K562 (cell line): Measurements from ENCODE around the gene GPR142. TPM values are rescaled to one million over a fixed set of nuclear protein-coding genes. Genes with fewer than 3 reads are reported as not detected.

ENCODE experiments used
- ATAC-seq: fragments of 200-7000 bp; cut with Tn5 transposase; 3 replicates; pipeline ENCODE4 v1.9.1; 2020; ENCODE audit warnings: moderate library complexity
- BruUV-seq: library from RNA; stranded (reverse); fragments of 400-500 nt; replicated peaks from 2 replicates; lab custom pipeline; 2021; lab: Mats Ljungman, UMichigan
- CTCF ChIA-PET: fragments of 300-600 bp; formaldehyde crosslinking; extraction: SDS; loops from one replicate; lab custom pipeline; 2021; ENCODE audit warnings: low intra/inter-chr PET ratio; lab: Yijun Ruan, JAX
- POLR2A ChIA-PET: fragments of 300-600, 350-650 bp; sonication (Branson Sonifier 250); formaldehyde crosslinking; extraction: SDS; loops from one replicate; lab custom pipeline; 2021; ENCODE audit warnings: antibody characterized with exemption, inconsistent platforms; lab: Yijun Ruan, JAX
- DNase-seq, 4 experiments: peaks; one replicate each; pipeline versions ENCODE4 v3.0.0 to v3.0.0-alpha.2; 2011 to 2018; ENCODE audit warnings: low spot score in 3 of 4, mixed read lengths in 3 of 4; ENCODE audit errors: extremely low read depth in 1 of 4
- FAIRE-seq: peaks from 2 replicates; lab custom pipeline; 2011; peaks lifted over from hg19 to GRCh38; lab: Jason Lieb, UNC
- H2AFZ ChIP-seq: 2 replicates; pipeline ENCODE4 v1.6.0; 2011; ENCODE audit warnings: low read depth, low read length, control low read depth, inconsistent platforms
- H3K27ac ChIP-seq: fragments of 200-600 bp; 3 replicates; pipeline ENCODE4 v1.8.0; 2011; ENCODE audit warnings: low read depth, mild to moderate bottlenecking, control low read depth, inconsistent platforms, low read length, moderate library complexity, mixed read lengths; ENCODE audit errors: extremely low read depth
- H3K27me3 ChIP-seq, 2 experiments: fragments of 300-600 bp in 1 of 2; 2 replicates in 1 of 2; 3 replicates in 1 of 2; pipeline versions ENCODE4 v1.6.0 to v1.8.0; 2011; ENCODE audit warnings: inconsistent platforms in 2 of 2, low read length in 2 of 2, mild to moderate bottlenecking in 1 of 2, mixed read lengths in 1 of 2, moderate library complexity in 1 of 2; ENCODE audit not compliant: control insufficient read depth in 2 of 2, insufficient read depth in 2 of 2
- H3K36me3 ChIP-seq: fragments of 300-600 bp; 3 replicates; pipeline ENCODE4 v1.8.0; 2011; ENCODE audit warnings: mild to moderate bottlenecking, low read length, inconsistent platforms; ENCODE audit not compliant: control insufficient read depth, insufficient read depth
- H3K4me1 ChIP-seq, 2 experiments: fragments of 200-600 bp in 1 of 2; replicated peaks in 1 of 2; 2 replicates in 1 of 2; 3 replicates in 1 of 2; pipeline versions ENCODE4 v1.5.1 to v1.8.0; 2011; ENCODE audit warnings: inconsistent platforms in 2 of 2, low read length in 2 of 2, mild to moderate bottlenecking in 1 of 2, mixed read lengths in 1 of 2, moderate library complexity in 1 of 2; ENCODE audit not compliant: control insufficient read depth in 2 of 2, insufficient read depth in 2 of 2
- H3K4me2 ChIP-seq: 2 replicates; pipeline ENCODE4 v1.6.1; 2011; ENCODE audit warnings: low read length, control low read depth, inconsistent platforms, mixed read lengths; ENCODE audit not compliant: insufficient read depth
- H3K4me3 ChIP-seq: fragments of 200-600 bp; sonication (generic), shearing (Covaris generic); 2 replicates; pipeline ENCODE4 v1.5.1; 2016; ENCODE audit warnings: control low read depth, inconsistent platforms
- H3K79me2 ChIP-seq: fragments of 200-600 bp; 3 replicates; pipeline ENCODE4 v1.8.0; 2011; ENCODE audit warnings: low read length, inconsistent platforms; ENCODE audit not compliant: control insufficient read depth, insufficient read depth
- H3K9ac ChIP-seq, 2 experiments: 2 replicates each; pipeline versions ENCODE4 v1.6.0 to v1.6.1; 2011; ENCODE audit warnings: low read depth in 2 of 2, low read length in 2 of 2, control low read depth in 1 of 2, inconsistent platforms in 1 of 2, mild to moderate bottlenecking in 1 of 2, mixed read lengths in 1 of 2; ENCODE audit not compliant: insufficient read depth in 1 of 2
- H3K9me1 ChIP-seq: one replicate; pipeline ENCODE4 v1.6.0; 2011; ENCODE audit warnings: inconsistent platforms, mild to moderate bottlenecking, low read length, moderate library complexity; ENCODE audit not compliant: control insufficient read depth, insufficient read depth
- H3K9me3 ChIP-seq: replicated peaks from 2 replicates; pipeline ENCODE4 v1.5.1; 2011; ENCODE audit warnings: low read depth, low read length, inconsistent platforms; ENCODE audit not compliant: control insufficient read depth, insufficient read depth
- H4K20me1 ChIP-seq: replicated peaks from 2 replicates; pipeline ENCODE4 v1.6.1; 2011; ENCODE audit warnings: low read length, inconsistent platforms, mixed read lengths; ENCODE audit not compliant: control insufficient read depth, insufficient read depth
- ARHGAP35 ChIP-seq: fragments of 450-650 bp; IDR thresholded peaks from 2 replicates; pipeline ENCODE4 v1.6.1; 2018; ENCODE audit not compliant: partially characterized antibody
- CREM ChIP-seq: IDR thresholded peaks from 2 replicates; pipeline ENCODE4 v1.6.1; 2014; ENCODE audit warnings: antibody characterized with exemption, low read depth
- ETS2 ChIP-seq: IDR thresholded peaks from 2 replicates; pipeline ENCODE4 v1.6.1; 2016; ENCODE audit warnings: borderline replicate concordance, missing genetic modification characterization, mild to moderate bottlenecking, moderate library complexity, missing compliant biosample characterization; ENCODE audit not compliant: poor library complexity, severe bottlenecking
- ETV6 ChIP-seq, 3 experiments: fragments of 150-350 bp in 1 of 3; sonication (generic) in 1 of 3; formaldehyde crosslinking in 1 of 3; IDR thresholded peaks; 2 replicates each; pipeline versions ENCODE4 v1.6.1 to v1.8.0; 2014 to 2022; ENCODE audit warnings: borderline replicate concordance in 2 of 3, low read depth in 2 of 3, antibody characterized with exemption in 1 of 3, low read length in 1 of 3, mild to moderate bottlenecking in 1 of 3, missing genetic modification reagents in 1 of 3
- KAT2B ChIP-seq: IDR thresholded peaks from one replicate; pipeline ENCODE4 v1.6.1; 2012; ENCODE audit warnings: low read depth, mild to moderate bottlenecking, control low read depth, inconsistent platforms, low read length, moderate library complexity
- KAT8 ChIP-seq: fragments of 450-650 bp; IDR thresholded peaks from 2 replicates; pipeline ENCODE4 v1.6.1; 2016; ENCODE audit warnings: low read depth, mild to moderate bottlenecking
- L3MBTL2 ChIP-seq: fragments of 450-650 bp; IDR thresholded peaks from 2 replicates; pipeline ENCODE4 v1.6.1; 2016; ENCODE audit warnings: mild to moderate bottlenecking, moderate library complexity
- MTA2 ChIP-seq: fragments of 450-650 bp; IDR thresholded peaks from 2 replicates; pipeline ENCODE4 v1.6.1; 2016; ENCODE audit warnings: low read depth
- PRDM10 ChIP-seq: fragments of 450-650 bp; IDR thresholded peaks from 2 replicates; pipeline ENCODE4 v1.6.1; 2018; ENCODE audit not compliant: partially characterized antibody
- RAD21 ChIP-seq, 2 experiments: fragments of 250-450 bp in 1 of 2; fragments of 450-650 bp in 1 of 2; sonication (Bioruptor Pico) in 1 of 2; formaldehyde crosslinking in 1 of 2; IDR thresholded peaks in 1 of 2; conservative IDR thresholded peaks in 1 of 2; 2 replicates each; pipeline versions ENCODE4 v1.4.0 to v1.8.0; 2020 to 2022; ENCODE audit warnings: mild to moderate bottlenecking in 2 of 2, moderate library complexity in 1 of 2
- RBM14 ChIP-seq: fragments of 200-400 bp; formaldehyde crosslinking; IDR thresholded peaks from 2 replicates; pipeline ENCODE4 v1.6.1; 2018; ENCODE audit warnings: low read depth, mild to moderate bottlenecking, low read length, moderate library complexity, borderline replicate concordance; ENCODE audit not compliant: insufficient read depth
- ZNF518B ChIP-seq: fragments of 250-450 bp; sonication (Bioruptor Pico); IDR thresholded peaks from 2 replicates; pipeline ENCODE4 v1.5.0; 2021; ENCODE audit warnings: mild to moderate bottlenecking, moderate library complexity
- WGBS: fragments of 100-300 bp; shearing (Covaris generic); methylation state at CpG from one replicate; pipeline ENCODE4 v1.1.6; 2016; ENCODE audit warnings: low coverage, mixed read lengths; ENCODE audit not compliant: insufficient coverage; ENCODE audit errors: missing lambda C conversion rate; 5-methylcytosine and 5-hydroxymethylcytosine counted together
- in situ Hi-C: fragments of 300-500 bp; cut with MboI; formaldehyde crosslinking; loops from 4 replicates; pipeline ENCODE4 v1.15.0; 2018; ENCODE audit warnings: inconsistent platforms, mixed read lengths
- intact Hi-C: fragments of 100-400 bp; cut with micrococcal nuclease; formaldehyde crosslinking; loops from 2 replicates; pipeline ENCODE4 v1.14.2; 2022
- polyA plus RNA-seq, 8 experiments: library from polyadenylated mRNA; depleted of rRNA in 4 of 8; stranded (reverse) in 5 of 8; unstranded in 3 of 8; fragments of >200 nt; fragmentation: Nextera tagmentation in 2 of 8; fragmentation: Illumina TruSeq in 1 of 8; extraction: Ambion mirVana in 2 of 8; extraction: Trizol in 1 of 8; gene quantifications; 2 replicates each; pipeline versions ENCODE4 v1.2.1 to v1.2.3, GENCODE V29; 2011 to 2014; ENCODE audit warnings: inconsistent platforms in 1 of 8, missing spikeins in 1 of 8
- total RNA-seq, 7 experiments: library from RNA; depleted of rRNA in 6 of 7; stranded (reverse); fragments of >200 nt in 6 of 7; fragmentation: Illumina TruSeq in 2 of 7; extraction: Trizol in 2 of 7; gene quantifications; 2 replicates each; pipeline versions ENCODE4 v1.2.1 to v1.2.3, GENCODE V29; 2011 to 2021; ENCODE audit warnings: low replicate concordance in 1 of 7

The GPR142 gene
- total and polyA plus RNA-seq, 9 of the 15 experiments (the other 6 are each of a cell fraction or from before 2014, with no cell fraction given): not detected

GRCh38 chr17:74380086-74380958 lies 13.0 kb downstream of the GPR142 start:
- in situ Hi-C loops: no loop called here
- Histone ChIP-seq H3K9me3 (no peaks in the 10 kb centered on the region), H3K79me2 (no peaks in the 10 kb centered on the region), H3K4me3 (no peak overlapping the region), H3K27me3 (peaks cover 17 to 46% of the 10 kb centered on the region in 2 experiments), H3K4me2 (no peak overlapping the region), H3K9ac (0 out of 4 replicates have a peak overlapping the region, but pooled peaks of 1 of the 2 experiments have one; percentile 13), H3K36me3 (no peaks in the 10 kb centered on the region), H3K4me1 (peaks cover 0 to 10% of the 10 kb centered on the region in 2 experiments; a peak in 4 of 5 replicates), H4K20me1 (no peaks in the 10 kb centered on the region), H2AFZ (no peak overlapping the region), H3K9me1 (no peaks in the 10 kb centered on the region), H3K27ac (no peak overlapping the region)
- FAIRE-seq: peak; percentile 26
- DNase-seq: no peak
- POLR2A ChIA-PET: no interaction called here
- ATAC-seq: 0 out of 3 replicates have a peak, but pooled peaks have one; percentile 19
- BruUV-seq: no TSS peak
- intact Hi-C loops: loop anchor here (2.0 kb wide), 1 partner anchor 112 kb away; no protein-coding TSS in a partner anchor
- 3% methylated on average over 17 of the region's 17 CpGs for WGBS
- CTCF ChIA-PET: interaction anchor here (0.5 to 4.6 kb wide), 7 partner anchors 74 to 411 kb away, joined by 3 to 61 read pairs (median 5); no protein-coding TSS in a partner anchor
- TF ChIP-seq RBM14 (no peak), RAD21 (CRISPR knock-in tag; conservative IDR thresholded peaks at IDR 0.05 in 1 of 2, IDR thresholded peaks at IDR 0.05 in 1 of 2) (peak; percentile 27 to 57; a peak in 3 of 4 replicates), CREM (no peak), ETV6 (IDR thresholded peaks at IDR 0.05; ENCODE audit: borderline replicate concordance in 1 of 2, low read depth in 2 of 2, low read length in 1 of 2) (no peak), ETV6 (CRISPR knock-in tag; IDR thresholded peaks at IDR 0.05; ENCODE audit: borderline replicate concordance) (no peak), PRDM10 (no peak), ZNF518B (no peak), ARHGAP35 (no peak), KAT2B (no peak), KAT8 (no peak), ETS2 (no peak), L3MBTL2 (no peak), MTA2 (no peak)
